Pancreas (tissue), 10 donors: ENCODE measurements around the gene ADGRG6. TPM values are rescaled to one million over a fixed set of nuclear protein-coding genes. Genes with fewer than 3 reads are reported as not detected.
"Not testable (repeated sequence)": the region's sequence is repeated elsewhere in the genome, so short reads cannot be mapped to it uniquely, and the experiment has no call there.

Experiments used
- ATAC-seq, 4 donors: fragments of 200-7000 bp; cut with Tn5 transposase; one replicate each; pipeline versions ENCODE4 v1.8.0 to v1.9.1; 2020; ENCODE audit warnings: mild to moderate bottlenecking in 4 of 4, moderate library complexity in 4 of 4
- DNase-seq, 6 donors: peaks; one replicate each; pipeline ENCODE4 v3.0.0-alpha.2; 2020
- FAIRE-seq: peaks from 2 replicates; lab custom pipeline; 2012; peaks lifted over from hg19 to GRCh38; lab: Jason Lieb, UNC
- H3K27ac ChIP-seq, 4 donors: fragments of 200-600 bp; sonication (generic); 1 replicate in 3 of 4; 2 replicates in 1 of 4; pipeline versions ENCODE4 v1.5.0 to v1.8.0; 2020
- H3K27me3 ChIP-seq, 4 donors: fragments of 200-600 bp; one replicate each; pipeline ENCODE4 v1.8.0; 2021
- H3K36me3 ChIP-seq, 3 donors: fragments of 200-600 bp; sonication (generic) in 1 of 3; one replicate each; pipeline versions ENCODE4 v1.5.0 to v1.8.0; 2020 to 2021
- H3K4me1 ChIP-seq, 3 donors: fragments of 200-600 bp; one replicate each; pipeline ENCODE4 v1.8.0; 2021
- H3K4me3 ChIP-seq, 4 donors: fragments of 200-600 bp; sonication (generic) in 2 of 4; one replicate each; pipeline versions ENCODE4 v1.5.0 to v1.8.0; 2020 to 2021
- H3K9me3 ChIP-seq, 4 donors: fragments of 200-600 bp; one replicate each; pipeline ENCODE4 v1.8.0; 2021
- WGBS, 2 donors: extraction: QIAGEN DNeasy Blood & Tissue Kit; methylation state at CpG; one replicate each; pipeline ENCODE4 v1.1.7; 2013; 5-methylcytosine and 5-hydroxymethylcytosine counted together
- intact Hi-C, 3 donors: fragments of 100-400 bp; cut with DNase I; formaldehyde crosslinking; loops; one replicate each; pipeline versions ENCODE4 v1.11.1 to v1.14.2; 2022
- polyA plus RNA-seq, 2 donors: library from polyadenylated mRNA; stranded (reverse); fragments of 200-250 nt; gene quantifications; one replicate each; pipeline ENCODE4 v1.2.3, GENCODE V29; 2013
- total RNA-seq, 6 donors: library from RNA; stranded (reverse); fragmentation: NEBNext Ultra II Directional in 4 of 6; extraction: Animal tissue kit (Norgen Biotek cat#: 25700) in 4 of 6; gene quantifications; one replicate each; pipeline versions ENCODE4 v1.2.1 to v1.2.4, GENCODE V29; 2021 to 2023
- TF ChIP-seq, protein P1 (sequence below), 4 donors: fragments of 200-600 bp; sonication (generic) in 3 of 4; IDR thresholded peaks; one replicate each; pipeline versions ENCODE4 v1.5.0 to v1.8.0; 2021; ENCODE audit warnings: antibody characterized with exemption in 4 of 4
- donor health status: healthy with polysubstance abuse.
- donor health status: DM: no; HTN: no; CAD: no; lungs with moderate emphysema.
- donor health status: DM: no; HTN: no; CAD: no.
- donor health status: control.
- donor health status: control.
- donor health status: Bipolar disorder and iron deficiency.
- donor health status: DM: yes; HTN: yes; CAD: no.
- donor health status: DM: no; HTN: no; CAD: no.
- donor health status: DM: no; HTN: no; CAD: no.
- donor health status: DM: yes; HTN: yes; CAD: no.

The ADGRG6 gene
- total and polyA plus RNA-seq, 8 donors = 1.6 to 10.7 (median 4.2) TPM

DNA sequence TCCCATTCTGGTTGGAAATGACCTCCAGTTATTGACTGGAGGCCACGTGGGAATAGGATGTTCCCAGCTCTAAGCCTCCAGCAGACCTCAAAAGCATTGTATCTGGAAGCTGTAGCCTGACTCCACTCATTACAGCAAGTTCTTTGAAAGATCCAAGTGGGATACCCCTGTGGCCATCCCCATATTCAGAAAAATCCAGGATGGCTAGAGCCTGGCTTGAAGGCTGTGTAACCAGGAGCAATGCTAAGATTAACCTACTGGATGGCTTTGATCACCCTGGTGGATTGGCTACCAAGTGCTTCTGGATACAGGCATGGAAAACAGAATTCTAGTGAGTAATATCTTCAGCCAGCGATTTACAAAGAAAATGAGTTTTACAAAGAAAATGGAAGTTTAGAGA lies 151.2 kb downstream of the ADGRG6 start:
- FAIRE-seq = no peak
- 65 to 82% methylated on average over 2 of the region's 2 CpGs for WGBS, 2 donors
- H3K27ac ChIP-seq = no peak overlapping the region
- intact Hi-C loops = no loop called here
- H3K4me3 ChIP-seq = no peak overlapping the region
- DNase-seq = no peak
- H3K4me1 ChIP-seq = no peaks in the 10 kb centered on the region
- no peaks in the 10 kb centered on the region for H3K36me3 ChIP-seq
- H3K9me3 ChIP-seq = no peaks in the 10 kb centered on the region
- TF ChIP-seq, protein P1, sequence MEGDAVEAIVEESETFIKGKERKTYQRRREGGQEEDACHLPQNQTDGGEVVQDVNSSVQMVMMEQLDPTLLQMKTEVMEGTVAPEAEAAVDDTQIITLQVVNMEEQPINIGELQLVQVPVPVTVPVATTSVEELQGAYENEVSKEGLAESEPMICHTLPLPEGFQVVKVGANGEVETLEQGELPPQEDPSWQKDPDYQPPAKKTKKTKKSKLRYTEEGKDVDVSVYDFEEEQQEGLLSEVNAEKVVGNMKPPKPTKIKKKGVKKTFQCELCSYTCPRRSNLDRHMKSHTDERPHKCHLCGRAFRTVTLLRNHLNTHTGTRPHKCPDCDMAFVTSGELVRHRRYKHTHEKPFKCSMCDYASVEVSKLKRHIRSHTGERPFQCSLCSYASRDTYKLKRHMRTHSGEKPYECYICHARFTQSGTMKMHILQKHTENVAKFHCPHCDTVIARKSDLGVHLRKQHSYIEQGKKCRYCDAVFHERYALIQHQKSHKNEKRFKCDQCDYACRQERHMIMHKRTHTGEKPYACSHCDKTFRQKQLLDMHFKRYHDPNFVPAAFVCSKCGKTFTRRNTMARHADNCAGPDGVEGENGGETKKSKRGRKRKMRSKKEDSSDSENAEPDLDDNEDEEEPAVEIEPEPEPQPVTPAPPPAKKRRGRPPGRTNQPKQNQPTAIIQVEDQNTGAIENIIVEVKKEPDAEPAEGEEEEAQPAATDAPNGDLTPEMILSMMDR (IDR thresholded peaks at IDR 0.05) = no peak
- H3K27me3 ChIP-seq = no peaks in the 10 kb centered on the region
- no peak for ATAC-seq

DNA sequence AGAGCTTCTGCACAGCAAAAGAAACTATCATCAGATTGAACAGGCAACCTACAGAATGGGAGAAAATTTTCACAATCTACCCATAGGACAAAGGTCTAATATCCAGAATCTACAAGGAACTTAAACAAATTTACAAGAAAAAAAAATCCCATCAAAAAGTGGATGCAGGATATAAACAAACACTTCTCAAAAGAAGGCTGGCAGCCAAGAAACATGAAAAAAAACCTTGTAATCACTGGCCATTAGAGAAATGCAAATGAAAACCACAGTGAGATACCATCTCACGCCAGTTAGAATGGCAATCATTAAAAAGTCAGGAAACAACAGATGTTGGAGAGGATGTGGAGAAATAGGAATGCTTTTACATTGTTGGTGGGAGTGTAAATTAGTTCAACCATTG lies 152.4 kb downstream of the ADGRG6 start:
- H3K9me3 ChIP-seq, FAIRE-seq, H3K4me3 ChIP-seq, DNase-seq, H3K27me3 ChIP-seq, H3K4me1 ChIP-seq, ATAC-seq, intact Hi-C loops, H3K27ac ChIP-seq, H3K36me3 ChIP-seq: not testable (repeated sequence)
- WGBS, 2 donors = 71 to 94% methylated on average over 1 of the region's 1 CpG

DNA sequence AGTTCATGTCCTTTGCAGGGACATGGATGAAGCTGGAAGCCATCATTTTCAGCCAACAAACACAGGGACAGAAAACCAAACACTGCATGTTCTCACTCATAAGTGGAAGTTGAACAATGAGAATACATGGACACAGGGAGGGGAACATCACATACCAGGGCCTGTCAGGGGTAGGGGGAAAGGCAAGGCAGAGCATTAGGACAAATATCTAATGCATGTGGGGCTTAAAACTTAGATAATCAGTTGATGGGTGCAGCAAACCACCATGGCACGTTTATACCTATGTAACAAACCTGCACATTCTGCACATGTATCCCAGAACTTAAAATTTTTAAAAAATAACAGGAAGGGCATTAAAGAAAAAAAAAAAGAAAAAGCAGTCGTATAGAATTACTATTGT lies 153.0 kb downstream of the ADGRG6 start:
- H3K27ac ChIP-seq, H3K4me1 ChIP-seq, intact Hi-C loops, ATAC-seq, H3K9me3 ChIP-seq, H3K4me3 ChIP-seq, H3K36me3 ChIP-seq, DNase-seq, FAIRE-seq, H3K27me3 ChIP-seq: not testable (repeated sequence)
- 53 to 63% methylated on average over 2 of the region's 2 CpGs for WGBS, 2 donors

DNA sequence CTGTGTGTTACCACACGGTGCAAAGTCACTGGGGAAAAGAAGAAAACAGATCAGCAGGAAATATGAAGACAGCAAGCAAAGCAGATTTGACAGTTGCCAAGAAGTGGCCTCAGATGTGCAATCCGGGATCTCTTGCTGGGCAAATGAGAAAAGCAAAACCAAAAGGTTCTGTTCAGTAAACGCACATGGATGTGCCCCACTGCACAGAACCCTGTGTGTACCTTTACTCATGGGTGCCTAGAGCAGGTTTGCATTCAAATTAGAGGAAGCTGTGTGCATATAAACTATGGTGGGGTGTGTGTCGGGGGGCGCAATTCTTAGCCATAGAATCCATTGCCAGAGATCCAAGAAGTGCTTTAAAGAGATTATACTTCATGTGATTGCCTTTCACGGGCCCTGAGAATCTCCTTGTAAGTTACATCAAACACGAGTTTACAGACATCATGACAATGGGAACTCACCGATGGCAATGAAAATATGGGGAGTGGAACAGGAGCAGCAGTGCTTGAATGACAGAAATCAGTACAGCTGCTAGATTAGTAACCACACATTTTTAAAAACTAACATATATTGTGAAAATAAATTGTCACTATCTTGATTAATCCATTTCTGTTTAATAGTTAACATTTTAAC lies 154.3 kb downstream of the ADGRG6 start:
- 65 to 74% methylated on average over 8 of the region's 8 CpGs for WGBS, 2 donors
- Histone ChIP-seq H3K9me3 (no peaks in the 10 kb centered on the region), H3K27ac (no peak overlapping the region), H3K36me3 (no peaks in the 10 kb centered on the region), H3K27me3 (no peaks in the 10 kb centered on the region), H3K4me3 (no peak overlapping the region), H3K4me1 (no peaks in the 10 kb centered on the region)
- intact Hi-C loops = no loop called here
- DNase-seq = no peak
- TF ChIP-seq, protein P1 (IDR thresholded peaks at IDR 0.05) = no peak
- no peak for ATAC-seq
- FAIRE-seq = no peak

DNA sequence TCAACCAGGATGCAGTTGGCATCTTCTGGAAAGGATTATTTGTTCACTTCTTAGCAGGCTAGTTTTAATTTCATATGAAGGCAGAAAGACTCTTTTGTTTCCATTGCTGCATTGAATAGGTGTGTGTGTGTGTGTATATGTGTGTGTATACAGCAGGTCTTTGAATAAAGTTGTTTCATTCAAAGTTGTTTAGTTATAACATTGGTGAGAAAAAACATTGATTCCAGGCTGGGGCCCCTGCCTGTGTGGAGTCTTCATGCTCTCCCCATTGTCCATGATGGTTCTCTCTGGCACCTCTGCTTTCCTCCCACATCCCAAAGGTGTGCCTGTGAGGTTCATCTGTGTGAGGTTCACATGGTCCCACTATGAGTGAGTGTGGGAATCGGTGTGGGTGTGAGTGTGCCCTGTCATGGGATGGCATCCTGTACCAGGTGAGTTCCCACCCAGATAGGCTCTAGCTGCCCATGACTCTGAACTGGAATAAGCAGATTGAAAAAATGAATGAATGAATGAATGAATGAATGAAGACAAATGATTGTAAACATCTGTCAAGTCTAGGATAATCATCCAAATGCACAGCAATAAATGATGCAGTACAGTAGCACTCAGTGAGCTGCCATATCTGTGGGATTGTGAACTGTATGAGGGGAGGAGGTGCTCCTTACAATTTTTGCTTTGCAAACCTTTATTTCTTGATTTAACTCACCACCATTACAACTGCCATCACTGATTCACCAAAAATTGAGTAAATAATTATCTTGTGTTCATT lies 156.0 kb downstream of the ADGRG6 start:
- H3K27me3 ChIP-seq = no peaks in the 10 kb centered on the region
- no peak overlapping the region for H3K27ac ChIP-seq
- no peaks in the 10 kb centered on the region for H3K4me1 ChIP-seq
- ATAC-seq (no peak), DNase-seq (no peak), FAIRE-seq (no peak)
- no peaks in the 10 kb centered on the region for H3K36me3 ChIP-seq
- no peak overlapping the region for H3K4me3 ChIP-seq
- WGBS, 2 donors = 89 to 93% methylated on average over 1 of the region's 1 CpG
- TF ChIP-seq, protein P1 (IDR thresholded peaks at IDR 0.05) = no peak
- intact Hi-C loops = no loop called here
- no peaks in the 10 kb centered on the region for H3K9me3 ChIP-seq

DNA sequence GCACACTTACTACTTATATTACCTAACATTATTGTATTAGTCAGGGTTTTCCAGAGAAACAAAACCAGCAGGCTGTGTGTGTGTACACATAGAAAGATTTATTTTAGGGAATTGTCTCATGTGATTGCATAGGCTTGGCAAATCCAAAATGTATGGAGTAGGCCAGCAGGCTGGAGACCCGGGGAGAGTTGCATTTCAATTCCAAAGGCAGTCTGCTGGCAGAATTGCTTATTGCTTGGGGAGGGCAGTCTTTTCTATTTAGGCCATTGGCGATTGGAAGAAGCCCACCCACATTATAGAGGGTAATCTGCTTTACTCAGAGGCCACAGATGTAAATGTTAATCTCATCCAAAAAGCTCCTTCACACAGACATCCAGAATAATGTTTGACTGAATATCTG lies 157.0 kb downstream of the ADGRG6 start:
- Histone ChIP-seq H3K4me1 (no peaks in the 10 kb centered on the region), H3K27me3 (no peaks in the 10 kb centered on the region), H3K4me3 (no peak overlapping the region), H3K36me3 (no peaks in the 10 kb centered on the region), H3K27ac (no peak overlapping the region), H3K9me3 (no peaks in the 10 kb centered on the region)
- 69 to 70% methylated on average over 2 of the region's 2 CpGs for WGBS, 2 donors
- FAIRE-seq (no peak), ATAC-seq (no peak), DNase-seq (no peak)
- intact Hi-C loops = no loop called here
- TF ChIP-seq, protein P1 (IDR thresholded peaks at IDR 0.05) = no peak
